Measurements from ENCODE around the gene POLR3C. TPM values are rescaled to one million over a fixed set of nuclear protein-coding genes. Genes with fewer than 3 reads are reported as not detected.

The POLR3C gene
- total and polyA plus RNA-seq, 2 of the 13 experiments (the other 11 are each of a cell fraction or from before 2014, with no cell fraction given), result 15.5 to 24.3 TPM

DNA sequence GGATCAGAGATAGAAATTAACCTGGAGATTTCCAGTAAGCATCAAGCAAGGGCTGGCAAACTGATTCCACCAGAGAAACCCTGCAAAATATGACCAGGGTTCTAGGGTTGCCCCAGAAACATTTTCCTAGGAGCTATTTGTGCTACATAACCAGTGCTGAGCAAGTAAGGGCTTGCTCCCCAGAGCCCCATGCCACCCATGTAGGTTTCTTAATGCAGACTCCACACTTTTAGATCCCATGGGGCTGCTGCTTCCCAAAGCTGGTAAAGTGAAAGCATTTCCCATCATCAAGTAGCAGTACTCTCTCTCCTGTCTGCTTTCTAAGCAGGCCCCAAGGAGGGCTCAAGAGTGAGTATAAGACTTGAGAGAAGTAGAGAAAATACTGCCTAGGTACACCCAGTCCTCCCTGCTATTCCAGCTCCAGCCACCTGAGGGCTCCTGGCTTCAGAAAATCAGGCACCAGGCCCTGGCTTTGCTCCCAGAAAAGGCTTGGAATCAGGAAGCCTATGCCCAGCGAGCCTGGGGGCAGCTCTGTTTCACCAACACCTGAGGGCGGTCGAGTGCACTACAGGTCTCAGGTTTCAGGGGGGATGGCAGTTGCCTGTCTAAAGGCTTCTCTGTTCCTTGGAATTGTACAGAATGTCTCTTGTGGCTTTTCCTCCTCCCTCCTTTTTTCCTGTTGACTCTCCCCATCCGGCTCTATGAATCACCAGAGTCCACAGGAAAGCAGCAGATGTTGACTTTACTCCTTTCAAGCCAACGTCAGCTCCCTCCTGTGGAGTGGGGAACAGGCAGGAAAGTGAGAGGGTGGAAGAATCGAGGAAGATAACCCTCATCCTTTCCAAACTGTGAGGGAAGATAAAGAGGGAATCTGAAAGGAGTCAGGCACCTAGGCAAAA, 67.8 kb downstream of the POLR3C start (continued):
- TF ChIP-seq HMGXB4 (CRISPR knock-in tag; IDR thresholded peaks at IDR 0.05; ENCODE audit: borderline replicate concordance in 1 of 2, low read depth in 1 of 2) (peak; percentile 88 to 92; a peak in 3 of 4 replicates), YY1 (IDR thresholded peaks at IDR 0.05; ENCODE audit: insufficient read depth, insufficient replicate concordance, low read depth, low read length) (peak; percentile 76), HIC2 (CRISPR knock-in tag; IDR thresholded peaks at IDR 0.05; ENCODE audit: low read depth) (peak; percentile 49; the same call in 1 of the 2 replicates), KDM6A (CRISPR knock-in tag; IDR thresholded peaks at IDR 0.05; ENCODE audit: low read depth) (peak; percentile 73; the same call in 1 of the 2 replicates), CBX5 (CRISPR knock-in tag; IDR thresholded peaks at IDR 0.05; ENCODE audit: borderline replicate concordance) (peak; percentile 31; the same call in 1 of the 2 replicates), ZFP36L1 (CRISPR knock-in tag; IDR thresholded peaks at IDR 0.05) (peak; percentile 65; the same call in 1 of the 2 replicates), HMG20B (CRISPR knock-in tag; conservative IDR thresholded peaks at IDR 0.05) (0 out of 2 replicates have a peak, but pooled peaks have one; percentile 59), PAF1 (CRISPR knock-in tag; IDR thresholded peaks at IDR 0.05) (no peak), TOE1 (CRISPR knock-in tag; IDR thresholded peaks at IDR 0.05) (no peak), MIER3 (CRISPR knock-in tag; IDR thresholded peaks at IDR 0.05; ENCODE audit: borderline replicate concordance) (peak; percentile 88; the same call in 1 of the 2 replicates), SOX13 (IDR thresholded peaks at IDR 0.05) (0 out of 2 replicates have a peak, but pooled peaks have one; percentile 46), SOX13 (CRISPR knock-in tag; conservative IDR thresholded peaks at IDR 0.05 in 1 of 2, IDR thresholded peaks at IDR 0.05 in 1 of 2) (peak in 1 of 2 experiments; percentile 73; a peak in 2 of 4 replicates), ZNF7 (CRISPR knock-in tag; IDR thresholded peaks at IDR 0.05) (no peak), ZNF777 (CRISPR knock-in tag; IDR thresholded peaks at IDR 0.05) (no peak), PITX1 (CRISPR knock-in tag; IDR thresholded peaks at IDR 0.05) (peak; percentile 50; the same call in 1 of the 2 replicates), ZEB1 (IDR thresholded peaks at IDR 0.05; ENCODE audit: insufficient replicate concordance, low read depth) (peak; percentile 84), ZBTB20 (CRISPR knock-in tag; IDR thresholded peaks at IDR 0.05; ENCODE audit: borderline replicate concordance, low read depth) (0 out of 2 replicates have a peak, but pooled peaks have one; percentile 62)
- TF ChIP-seq, protein P1, sequence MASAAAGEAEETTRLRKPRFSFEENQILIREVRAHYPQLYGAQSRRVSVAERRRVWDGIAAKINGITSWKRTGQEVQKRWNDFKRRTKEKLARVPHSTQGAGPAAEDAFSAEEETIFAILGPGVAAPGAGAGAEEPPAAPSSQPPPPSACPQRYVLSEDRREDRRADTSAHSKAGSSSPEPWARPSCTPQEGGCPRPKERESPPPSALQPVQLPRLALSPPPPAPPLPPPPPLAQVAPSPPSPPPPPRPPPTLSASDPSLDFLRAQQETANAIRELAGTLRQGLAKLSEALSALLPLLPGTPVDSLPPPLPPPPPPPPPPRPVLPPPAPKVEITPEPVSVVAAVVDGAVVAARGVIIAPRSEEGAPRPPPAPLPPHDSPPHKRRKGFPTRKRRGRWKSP (CRISPR knock-in tag; IDR thresholded peaks at IDR 0.05), result peak; percentile 82; the same call in 1 of the 2 replicates
- TF ChIP-seq, protein P2, sequence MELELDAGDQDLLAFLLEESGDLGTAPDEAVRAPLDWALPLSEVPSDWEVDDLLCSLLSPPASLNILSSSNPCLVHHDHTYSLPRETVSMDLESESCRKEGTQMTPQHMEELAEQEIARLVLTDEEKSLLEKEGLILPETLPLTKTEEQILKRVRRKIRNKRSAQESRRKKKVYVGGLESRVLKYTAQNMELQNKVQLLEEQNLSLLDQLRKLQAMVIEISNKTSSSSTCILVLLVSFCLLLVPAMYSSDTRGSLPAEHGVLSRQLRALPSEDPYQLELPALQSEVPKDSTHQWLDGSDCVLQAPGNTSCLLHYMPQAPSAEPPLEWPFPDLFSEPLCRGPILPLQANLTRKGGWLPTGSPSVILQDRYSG (CRISPR knock-in tag; IDR thresholded peaks at IDR 0.05), result 0 out of 2 replicates have a peak, but pooled peaks have one; percentile 64
- TF ChIP-seq, protein P3, sequence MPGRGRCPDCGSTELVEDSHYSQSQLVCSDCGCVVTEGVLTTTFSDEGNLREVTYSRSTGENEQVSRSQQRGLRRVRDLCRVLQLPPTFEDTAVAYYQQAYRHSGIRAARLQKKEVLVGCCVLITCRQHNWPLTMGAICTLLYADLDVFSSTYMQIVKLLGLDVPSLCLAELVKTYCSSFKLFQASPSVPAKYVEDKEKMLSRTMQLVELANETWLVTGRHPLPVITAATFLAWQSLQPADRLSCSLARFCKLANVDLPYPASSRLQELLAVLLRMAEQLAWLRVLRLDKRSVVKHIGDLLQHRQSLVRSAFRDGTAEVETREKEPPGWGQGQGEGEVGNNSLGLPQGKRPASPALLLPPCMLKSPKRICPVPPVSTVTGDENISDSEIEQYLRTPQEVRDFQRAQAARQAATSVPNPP (CRISPR knock-in tag; IDR thresholded peaks at IDR 0.05), result peak; percentile 34; the same call in 1 of the 2 replicates
